HepG2 (cell line): ENCODE measurements around the gene MCF2L. TPM values are rescaled to one million over a fixed set of nuclear protein-coding genes. Genes with fewer than 3 reads are reported as not detected.

Source experiments
- RXRA ChIP-seq: sonication (generic); formaldehyde crosslinking; IDR thresholded peaks from 2 replicates; pipeline ENCODE4 v1.5.1; 2020; ENCODE audit warnings: missing genetic modification reagents
- ZBTB26 ChIP-seq: IDR thresholded peaks from 2 replicates; pipeline ENCODE4 v1.6.1; 2016; ENCODE audit warnings: missing compliant biosample characterization, missing genetic modification reagents, borderline replicate concordance
- ZFP1 ChIP-seq: IDR thresholded peaks from 2 replicates; pipeline ENCODE4 v1.6.1; 2016
- ZNF207 ChIP-seq: fragments of 450-650 bp; IDR thresholded peaks from 2 replicates; pipeline ENCODE4 v1.6.1; 2016; ENCODE audit warnings: antibody characterized with exemption, borderline replicate concordance
- ZNF549 ChIP-seq: sonication (generic); formaldehyde crosslinking; IDR thresholded peaks from 2 replicates; pipeline ENCODE4 v1.5.0; 2020; ENCODE audit warnings: missing genetic modification reagents
- polyA plus RNA-seq, 8 experiments: library from polyadenylated mRNA; depleted of rRNA in 3 of 8; stranded (reverse) in 7 of 8; unstranded in 1 of 8; fragments of >200 nt; fragmentation: Illumina TruSeq in 4 of 8; extraction: Trizol in 4 of 8; gene quantifications; 2 replicates each; pipeline versions ENCODE4 v1.2.1 to v1.2.3, GENCODE V29; 2011 to 2016; ENCODE audit warnings: low read depth in 4 of 8, missing spikeins in 1 of 8, mixed read lengths in 1 of 8; ENCODE audit not compliant: insufficient read depth in 1 of 8
- total RNA-seq, 5 experiments: library from RNA; depleted of rRNA; stranded (reverse); fragments of >200 nt; fragmentation: Illumina TruSeq; extraction: Trizol; gene quantifications; 2 replicates each; pipeline ENCODE4 v1.2.3, GENCODE V29; 2016; ENCODE audit warnings: low read depth in 1 of 5
- TF ChIP-seq, protein P1 (sequence below): sonication (generic); formaldehyde crosslinking; IDR thresholded peaks from one replicate; pipeline ENCODE4 v1.5.1; 2020; ENCODE audit warnings: mild to moderate bottlenecking, missing genetic modification reagents; ENCODE audit errors: not compliant biosample characterization

MCF2L gene
- total and polyA plus RNA-seq, 2 of the 13 experiments (the other 11 are each of a cell fraction or from before 2014, with no cell fraction given) = 19.4 to 28.4 TPM

DNA sequence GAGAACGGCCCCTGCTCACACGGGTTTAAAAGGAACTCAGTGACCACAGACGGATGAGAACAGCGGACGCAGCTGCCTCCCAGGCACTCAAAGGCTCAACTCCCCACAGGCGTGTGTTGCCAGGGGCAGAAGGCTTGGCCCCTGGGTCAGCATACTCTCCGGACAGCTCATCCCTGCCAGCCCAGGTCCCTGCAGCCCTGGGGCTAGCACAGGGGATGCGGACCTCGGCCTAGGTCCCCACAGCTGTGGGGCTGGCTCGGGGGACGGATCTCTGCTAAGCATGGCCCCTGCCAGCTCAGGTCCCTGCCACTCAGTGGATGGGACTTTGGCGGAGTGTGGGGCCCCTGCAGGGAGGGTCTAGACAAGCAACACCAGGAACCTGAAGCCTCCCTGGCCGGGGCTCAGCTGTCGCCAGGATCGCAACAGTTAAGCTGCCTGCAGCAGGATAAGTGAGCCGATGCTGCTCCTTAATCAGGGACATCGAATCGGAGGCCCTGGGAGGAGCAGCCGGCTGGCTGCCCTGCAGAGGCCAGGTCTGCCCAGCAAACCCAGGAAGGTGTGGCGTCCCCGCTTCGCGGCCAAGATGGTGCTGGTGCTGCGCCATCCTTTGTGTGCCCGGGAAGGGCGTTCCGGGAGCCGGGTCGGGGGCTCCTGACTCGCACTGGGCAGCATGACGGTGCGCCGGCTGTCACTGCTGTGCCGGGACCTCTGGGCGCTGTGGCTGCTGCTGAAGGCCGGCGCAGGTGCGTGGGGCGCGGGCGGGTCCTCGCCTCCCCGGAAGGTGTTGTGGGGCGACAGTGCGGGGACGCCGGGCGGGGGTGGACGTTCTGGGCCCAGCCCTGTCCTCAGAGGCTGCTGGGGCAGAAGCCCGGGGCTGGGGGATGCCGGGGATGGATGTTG is 32.5 kb downstream of the MCF2L start (continued):
- TF ChIP-seq, protein P1, sequence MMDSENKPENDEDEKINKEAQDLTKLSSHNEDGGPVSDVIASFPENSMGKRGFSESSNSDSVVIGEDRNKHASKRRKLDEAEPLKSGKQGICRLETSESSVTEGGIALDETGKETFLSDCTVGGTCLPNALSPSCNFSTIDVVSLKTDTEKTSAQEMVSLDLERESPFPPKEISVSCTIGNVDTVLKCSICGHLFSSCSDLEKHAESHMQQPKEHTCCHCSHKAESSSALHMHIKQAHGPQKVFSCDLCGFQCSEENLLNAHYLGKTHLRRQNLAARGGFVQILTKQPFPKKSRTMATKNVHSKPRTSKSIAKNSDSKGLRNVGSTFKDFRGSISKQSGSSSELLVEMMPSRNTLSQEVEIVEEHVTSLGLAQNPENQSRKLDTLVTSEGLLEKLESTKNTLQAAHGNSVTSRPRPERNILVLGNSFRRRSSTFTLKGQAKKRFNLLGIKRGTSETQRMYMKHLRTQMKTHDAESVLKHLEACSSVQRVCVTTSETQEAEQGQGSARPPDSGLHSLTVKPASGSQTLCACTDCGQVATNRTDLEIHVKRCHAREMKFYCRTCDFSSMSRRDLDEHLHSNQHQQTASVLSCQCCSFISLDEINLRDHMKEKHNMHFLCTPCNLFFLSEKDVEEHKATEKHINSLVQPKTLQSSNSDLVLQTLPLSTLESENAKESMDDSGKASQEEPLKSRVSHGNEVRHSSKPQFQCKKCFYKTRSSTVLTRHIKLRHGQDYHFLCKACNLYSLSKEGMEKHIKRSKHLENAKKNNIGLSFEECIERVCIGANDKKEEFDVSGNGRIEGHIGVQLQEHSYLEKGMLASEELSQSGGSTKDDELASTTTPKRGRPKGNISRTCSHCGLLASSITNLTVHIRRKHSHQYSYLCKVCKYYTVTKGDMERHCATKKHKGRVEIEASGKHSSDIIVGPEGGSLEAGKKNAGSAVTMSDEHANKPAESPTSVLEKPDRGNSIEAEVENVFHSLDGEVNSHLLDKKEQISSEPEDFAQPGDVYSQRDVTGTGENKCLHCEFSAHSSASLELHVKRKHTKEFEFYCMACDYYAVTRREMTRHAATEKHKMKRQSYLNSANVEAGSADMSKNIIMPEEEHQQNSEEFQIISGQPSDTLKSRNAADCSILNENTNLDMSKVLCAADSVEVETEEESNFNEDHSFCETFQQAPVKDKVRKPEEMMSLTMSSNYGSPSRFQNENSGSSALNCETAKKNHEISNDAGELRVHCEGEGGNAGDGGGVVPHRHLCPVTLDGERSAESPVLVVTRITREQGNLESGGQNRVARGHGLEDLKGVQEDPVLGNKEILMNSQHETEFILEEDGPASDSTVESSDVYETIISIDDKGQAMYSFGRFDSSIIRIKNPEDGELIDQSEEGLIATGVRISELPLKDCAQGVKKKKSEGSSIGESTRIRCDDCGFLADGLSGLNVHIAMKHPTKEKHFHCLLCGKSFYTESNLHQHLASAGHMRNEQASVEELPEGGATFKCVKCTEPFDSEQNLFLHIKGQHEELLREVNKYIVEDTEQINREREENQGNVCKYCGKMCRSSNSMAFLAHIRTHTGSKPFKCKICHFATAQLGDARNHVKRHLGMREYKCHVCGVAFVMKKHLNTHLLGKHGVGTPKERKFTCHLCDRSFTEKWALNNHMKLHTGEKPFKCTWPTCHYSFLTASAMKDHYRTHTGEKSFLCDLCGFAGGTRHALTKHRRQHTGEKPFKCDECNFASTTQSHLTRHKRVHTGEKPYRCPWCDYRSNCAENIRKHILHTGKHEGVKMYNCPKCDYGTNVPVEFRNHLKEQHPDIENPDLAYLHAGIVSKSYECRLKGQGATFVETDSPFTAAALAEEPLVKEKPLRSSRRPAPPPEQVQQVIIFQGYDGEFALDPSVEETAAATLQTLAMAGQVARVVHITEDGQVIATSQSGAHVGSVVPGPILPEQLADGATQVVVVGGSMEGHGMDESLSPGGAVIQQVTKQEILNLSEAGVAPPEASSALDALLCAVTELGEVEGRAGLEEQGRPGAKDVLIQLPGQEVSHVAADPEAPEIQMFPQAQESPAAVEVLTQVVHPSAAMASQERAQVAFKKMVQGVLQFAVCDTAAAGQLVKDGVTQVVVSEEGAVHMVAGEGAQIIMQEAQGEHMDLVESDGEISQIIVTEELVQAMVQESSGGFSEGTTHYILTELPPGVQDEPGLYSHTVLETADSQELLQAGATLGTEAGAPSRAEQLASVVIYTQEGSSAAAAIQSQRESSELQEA = no peak
- no peak for TF ChIP-seq ZNF207
- no peak for TF ChIP-seq ZNF549
- peak; percentile 0; the same call in 1 of the 2 replicates for TF ChIP-seq ZBTB26 (CRISPR knock-in tag)
- TF ChIP-seq ZFP1 (CRISPR knock-in tag) = no peak
- TF ChIP-seq RXRA = 0 out of 2 replicates have a peak, but pooled peaks have one; percentile 15
